ENCODE results near the gene ITM2B. TPM values are rescaled to one million over a fixed set of nuclear protein-coding genes. Genes with fewer than 3 reads are reported as not detected.
A peak's percentile ranks its signal among the peaks of the same experiment; 100 is the strongest.

The ITM2B gene
- total RNA-seq, 6 donors from 2014 or later = 90.1 to 854 (median 640) TPM

DNA sequence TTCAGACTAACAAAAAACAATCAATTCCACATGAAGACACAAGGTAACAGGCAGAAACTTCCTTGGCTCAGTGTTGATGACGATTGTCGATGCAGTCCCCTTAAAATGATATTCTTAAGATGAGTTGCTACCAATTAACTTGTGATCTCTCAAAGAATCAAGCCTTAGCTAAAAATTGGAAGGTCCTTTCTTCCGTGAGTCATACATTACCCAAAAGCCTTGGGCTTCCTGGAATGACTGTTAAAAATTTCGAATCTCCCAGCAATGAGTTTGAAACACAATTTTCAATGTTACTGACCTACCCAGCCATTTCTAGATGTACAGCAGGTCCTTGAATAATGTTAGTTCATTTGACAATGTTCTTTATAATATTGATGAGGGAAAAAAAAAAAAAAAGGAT lies 42.5 kb downstream of the ITM2B start:
- Histone ChIP-seq H3K9me3 (no peaks in the 10 kb centered on the region), H3K4me1 (peaks cover 0 to 3% (median 2%) of the 10 kb centered on the region in 4 donors), H3K36me3 (peaks cover 0 to 6% (median 0%) of the 10 kb centered on the region in 4 donors), H3K27ac (no peak overlapping the region), H3K27me3 (no peaks in the 10 kb centered on the region), H3K4me3 (no peak overlapping the region)
- no peak for ATAC-seq (ENCODE audit: low FRiP score in 2 of 2)
- DNase-seq = no peak
- WGBS, 2 donors = 85 to 90% methylated on average over 4 of the region's 4 CpGs
- TF ChIP-seq EP300 (IDR thresholded peaks at IDR 0.05) = no peak

GRCh38 chr13:48278806-48279205 lies 45.8 kb downstream of the ITM2B start:
- no peak overlapping the region for H3K4me3 ChIP-seq
- no peaks in the 10 kb centered on the region for H3K9me3 ChIP-seq
- DNase-seq = no peak
- 31 to 40% methylated on average over 2 of the region's 2 CpGs for WGBS, 2 donors
- no peak for TF ChIP-seq EP300 (IDR thresholded peaks at IDR 0.05)
- TF ChIP-seq, protein P1, sequence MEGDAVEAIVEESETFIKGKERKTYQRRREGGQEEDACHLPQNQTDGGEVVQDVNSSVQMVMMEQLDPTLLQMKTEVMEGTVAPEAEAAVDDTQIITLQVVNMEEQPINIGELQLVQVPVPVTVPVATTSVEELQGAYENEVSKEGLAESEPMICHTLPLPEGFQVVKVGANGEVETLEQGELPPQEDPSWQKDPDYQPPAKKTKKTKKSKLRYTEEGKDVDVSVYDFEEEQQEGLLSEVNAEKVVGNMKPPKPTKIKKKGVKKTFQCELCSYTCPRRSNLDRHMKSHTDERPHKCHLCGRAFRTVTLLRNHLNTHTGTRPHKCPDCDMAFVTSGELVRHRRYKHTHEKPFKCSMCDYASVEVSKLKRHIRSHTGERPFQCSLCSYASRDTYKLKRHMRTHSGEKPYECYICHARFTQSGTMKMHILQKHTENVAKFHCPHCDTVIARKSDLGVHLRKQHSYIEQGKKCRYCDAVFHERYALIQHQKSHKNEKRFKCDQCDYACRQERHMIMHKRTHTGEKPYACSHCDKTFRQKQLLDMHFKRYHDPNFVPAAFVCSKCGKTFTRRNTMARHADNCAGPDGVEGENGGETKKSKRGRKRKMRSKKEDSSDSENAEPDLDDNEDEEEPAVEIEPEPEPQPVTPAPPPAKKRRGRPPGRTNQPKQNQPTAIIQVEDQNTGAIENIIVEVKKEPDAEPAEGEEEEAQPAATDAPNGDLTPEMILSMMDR (IDR thresholded peaks at IDR 0.05) = no peak
- TF ChIP-seq POLR2A (IDR thresholded peaks at IDR 0.05) = no peak
- no peak for TF ChIP-seq POLR2AphosphoS5 (IDR thresholded peaks at IDR 0.05)
- H3K36me3 ChIP-seq = no peaks in the 10 kb centered on the region
- peak overlapping the region in 1 of 4 donors; percentile 61 for H3K27ac ChIP-seq
- H3K27me3 ChIP-seq = no peaks in the 10 kb centered on the region
- H3K4me1 ChIP-seq = peaks cover 0 to 3% (median 2%) of the 10 kb centered on the region in 4 donors
- ATAC-seq (ENCODE audit: low FRiP score in 2 of 2) = no peak

GRCh38 chr13:48281556-48281955 lies 48.5 kb downstream of the ITM2B start:
- Histone ChIP-seq H3K36me3 (no peaks in the 10 kb centered on the region), H3K4me1 (peaks cover 0 to 3% (median 0%) of the 10 kb centered on the region in 4 donors), H3K27me3 (no peaks in the 10 kb centered on the region), H3K9me3 (no peaks in the 10 kb centered on the region), H3K4me3 (no peak overlapping the region), H3K27ac (peak overlapping the region in 1 of 4 donors; percentile 42)
- WGBS, 2 donors = 73 to 79% methylated on average over 1 of the region's 1 CpG
- TF ChIP-seq, protein P1 (IDR thresholded peaks at IDR 0.05) = no peak
- no peak for TF ChIP-seq POLR2A (IDR thresholded peaks at IDR 0.05)
- no peak for TF ChIP-seq EP300 (IDR thresholded peaks at IDR 0.05)
- TF ChIP-seq POLR2AphosphoS5 (IDR thresholded peaks at IDR 0.05) = no peak
- ATAC-seq (ENCODE audit: low FRiP score in 2 of 2) = no peak
- DNase-seq = no peak

- Histone ChIP-seq H3K4me1 (no peaks in the 10 kb centered on the region), H3K27me3 (no peaks in the 10 kb centered on the region), H3K4me3 (no peak overlapping the region), H3K36me3 (no peaks in the 10 kb centered on the region), H3K9me3 (no peaks in the 10 kb centered on the region), H3K27ac (no peak overlapping the region)
- 42 to 59% methylated on average over 2 of the region's 2 CpGs for WGBS, 2 donors
- ATAC-seq (ENCODE audit: low FRiP score in 2 of 2) = peak in 1 of 2 donors; percentile 10
- DNase-seq = no peak
- no peak for TF ChIP-seq POLR2AphosphoS5 (IDR thresholded peaks at IDR 0.05)
- TF ChIP-seq, protein P1 (IDR thresholded peaks at IDR 0.05) = no peak
- TF ChIP-seq EP300 (IDR thresholded peaks at IDR 0.05) = no peak
- TF ChIP-seq POLR2A (IDR thresholded peaks at IDR 0.05) = no peak
These were observed 58.7 kb downstream of the ITM2B start for GRCh38 chr13:48291730-48292129.

GRCh38 chr13:48292650-48293049 lies 59.6 kb downstream of the ITM2B start:
- 70 to 83% methylated on average over 4 of the region's 4 CpGs for WGBS, 2 donors
- no peak overlapping the region for H3K4me3 ChIP-seq
- H3K27ac ChIP-seq = no peak overlapping the region
- no peaks in the 10 kb centered on the region for H3K36me3 ChIP-seq
- TF ChIP-seq EP300 (IDR thresholded peaks at IDR 0.05) = no peak
- TF ChIP-seq POLR2AphosphoS5 (IDR thresholded peaks at IDR 0.05) = no peak
- TF ChIP-seq, protein P1 (IDR thresholded peaks at IDR 0.05) = no peak
- ATAC-seq (ENCODE audit: low FRiP score in 2 of 2) (no peak), DNase-seq (no peak)
- H3K27me3 ChIP-seq = no peaks in the 10 kb centered on the region
- no peaks in the 10 kb centered on the region for H3K4me1 ChIP-seq
- H3K9me3 ChIP-seq = no peaks in the 10 kb centered on the region

All from upper lobe of left lung (tissue), 6 donors.